ENCODE data around the gene CYTIP.

The CYTIP gene

GRCh38 chr2:157443795-157444640 lies at the start of gene CYTIP:
TSS of gene CYTIP (minus strand) at chr2:157444089. CDS start at chr2:157444020, 69 bp downstream.
- Histone ChIP-seq H3K27ac (peak within 1 kb of the TSS in 19 of 21 experiments; percentile 22 to 90 (median 65)), H3K4me3 (peak within 1 kb of the TSS; percentile 28 to 39 (median 34))

GRCh38 chr2:157492189-157492773 lies 48.4 kb upstream of the CYTIP start:
- Histone ChIP-seq H3K4me3 (no peak overlapping the region), H3K27ac (no peak overlapping the region)

GRCh38 chr2:157489983-157490382 lies 46.1 kb upstream of the CYTIP start:
- Histone ChIP-seq H3K4me3 (no peak overlapping the region), H3K27ac (no peak overlapping the region)

- H3K27ac ChIP-seq: no peak overlapping the region
- H3K4me3 ChIP-seq: no peak overlapping the region
Observed at GRCh38 chr2:157488877-157489276, 45.0 kb upstream of the CYTIP start.

- Histone ChIP-seq H3K4me3 (no peak overlapping the region), H3K27ac (no peak overlapping the region)
Observed at GRCh38 chr2:157487747-157488146, 43.9 kb upstream of the CYTIP start.

- no peak overlapping the region for H3K27ac ChIP-seq
- H3K4me3 ChIP-seq: no peak overlapping the region
Observed at GRCh38 chr2:157487271-157487610, 43.4 kb upstream of the CYTIP start.

GRCh38 chr2:157486596-157487270 lies 42.8 kb upstream of the CYTIP start:
- H3K27ac ChIP-seq: no peak overlapping the region
- no peak overlapping the region for H3K4me3 ChIP-seq

GRCh38 chr2:157480182-157480961 lies 36.5 kb upstream of the CYTIP start:
- H3K4me3 ChIP-seq: no peak overlapping the region

GRCh38 chr2:157479081-157480027 lies 35.5 kb upstream of the CYTIP start:
- Histone ChIP-seq H3K27ac (no peak overlapping the region), H3K4me3 (no peak overlapping the region)

More at GRCh38 chr2:157480182-157480961, 36.5 kb upstream of the CYTIP start:
- no peak overlapping the region for H3K27ac ChIP-seq

GRCh38 chr2:157477919-157478318 lies 34.0 kb upstream of the CYTIP start:
- H3K4me3 ChIP-seq: no peak overlapping the region
- no peak overlapping the region for H3K27ac ChIP-seq

GRCh38 chr2:157476953-157477709 lies 33.2 kb upstream of the CYTIP start:
- H3K27ac ChIP-seq: no peak overlapping the region
- H3K4me3 ChIP-seq: no peak overlapping the region

- no peak overlapping the region for H3K27ac ChIP-seq
- H3K4me3 ChIP-seq: no peak overlapping the region
Observed at GRCh38 chr2:157475722-157476390, 32.0 kb upstream of the CYTIP start.

GRCh38 chr2:157473581-157473980 lies 29.7 kb upstream of the CYTIP start:
- no peak overlapping the region for H3K27ac ChIP-seq
- H3K4me3 ChIP-seq: no peak overlapping the region

- H3K4me3 ChIP-seq: no peak overlapping the region
- peak overlapping the region in 2 of 21 experiments; percentile 92 to 93 for H3K27ac ChIP-seq
Observed at GRCh38 chr2:157471078-157471477, 27.2 kb upstream of the CYTIP start.

- H3K27ac ChIP-seq: peak overlapping the region in 7 of 21 experiments; percentile 5 to 93 (median 35)
- H3K4me3 ChIP-seq: no peak overlapping the region
Observed at GRCh38 chr2:157470321-157470720, 26.4 kb upstream of the CYTIP start.

- H3K27ac ChIP-seq: peak overlapping the region in 12 of 21 experiments; percentile 5 to 93 (median 60)
- H3K4me3 ChIP-seq: no peak overlapping the region
Observed at GRCh38 chr2:157469726-157470125, 25.8 kb upstream of the CYTIP start.

GRCh38 chr2:157468931-157469708 lies 25.2 kb upstream of the CYTIP start:
- H3K27ac ChIP-seq: peak overlapping the region in 18 of 21 experiments; percentile 25 to 93 (median 68)
- H3K4me3 ChIP-seq: no peak overlapping the region
